ENCODE measurements around the gene FAM177B. TPM values are rescaled to one million over a fixed set of nuclear protein-coding genes. Genes with fewer than 3 reads are reported as not detected.

FAM177B gene
- total and polyA plus RNA-seq, 2 donors from 2014 or later = 1.1 TPM; not detected in 1

DNA sequence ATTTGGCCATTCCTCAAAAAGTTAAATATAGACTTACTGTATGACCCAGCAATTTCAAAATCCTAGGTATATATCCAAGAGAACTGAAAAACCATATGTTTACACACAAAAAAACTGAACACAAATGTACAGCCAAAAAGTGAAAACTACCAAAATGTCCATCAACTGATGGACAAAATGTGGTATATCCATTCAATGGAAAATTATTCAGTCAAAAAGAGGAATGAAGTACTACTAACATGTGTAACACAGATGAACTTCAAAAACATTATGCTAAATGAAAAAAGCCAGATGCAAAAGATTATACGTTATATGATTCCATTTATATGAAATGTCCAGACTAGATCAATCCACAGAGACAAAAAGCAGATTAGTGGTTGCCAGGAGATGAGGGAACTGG, 32.7 kb upstream of the FAM177B start:
- no peak for DNase-seq
- no peak overlapping the region for H3K9ac ChIP-seq (ENCODE audit: low read length in 3 of 3)
- H3K27me3 ChIP-seq (ENCODE audit: control insufficient read depth, insufficient read depth, low read length) = no peaks in the 10 kb centered on the region
- FAIRE-seq = no peak
- H3K27ac ChIP-seq (ENCODE audit: low read depth in 2 of 2, low read length in 2 of 2) = no peak overlapping the region
- no peak overlapping the region for H3K4me3 ChIP-seq (ENCODE audit: low read length in 3 of 3)
- H3K36me3 ChIP-seq (ENCODE audit: control insufficient read depth in 2 of 3, insufficient read depth in 3 of 3, low read length in 3 of 3) = peaks cover 0 to 3% (median 0%) of the 10 kb centered on the region in 3 donors
- no peaks in the 10 kb centered on the region for H3K9me3 ChIP-seq (ENCODE audit: control insufficient read depth in 2 of 3, insufficient read depth in 1 of 3, low read length in 3 of 3)
- intact Hi-C loops (cut with DNase I) = no loop called here
- H3K4me1 ChIP-seq (ENCODE audit: control insufficient read depth in 2 of 3, insufficient read depth in 2 of 3, low read depth in 1 of 3, low read length in 3 of 3) = no peaks in the 10 kb centered on the region
- TF ChIP-seq, protein P1, sequence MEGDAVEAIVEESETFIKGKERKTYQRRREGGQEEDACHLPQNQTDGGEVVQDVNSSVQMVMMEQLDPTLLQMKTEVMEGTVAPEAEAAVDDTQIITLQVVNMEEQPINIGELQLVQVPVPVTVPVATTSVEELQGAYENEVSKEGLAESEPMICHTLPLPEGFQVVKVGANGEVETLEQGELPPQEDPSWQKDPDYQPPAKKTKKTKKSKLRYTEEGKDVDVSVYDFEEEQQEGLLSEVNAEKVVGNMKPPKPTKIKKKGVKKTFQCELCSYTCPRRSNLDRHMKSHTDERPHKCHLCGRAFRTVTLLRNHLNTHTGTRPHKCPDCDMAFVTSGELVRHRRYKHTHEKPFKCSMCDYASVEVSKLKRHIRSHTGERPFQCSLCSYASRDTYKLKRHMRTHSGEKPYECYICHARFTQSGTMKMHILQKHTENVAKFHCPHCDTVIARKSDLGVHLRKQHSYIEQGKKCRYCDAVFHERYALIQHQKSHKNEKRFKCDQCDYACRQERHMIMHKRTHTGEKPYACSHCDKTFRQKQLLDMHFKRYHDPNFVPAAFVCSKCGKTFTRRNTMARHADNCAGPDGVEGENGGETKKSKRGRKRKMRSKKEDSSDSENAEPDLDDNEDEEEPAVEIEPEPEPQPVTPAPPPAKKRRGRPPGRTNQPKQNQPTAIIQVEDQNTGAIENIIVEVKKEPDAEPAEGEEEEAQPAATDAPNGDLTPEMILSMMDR (IDR thresholded peaks at IDR 0.05; ENCODE audit: borderline replicate concordance, extremely low read depth, insufficient read depth) = no peak

DNA sequence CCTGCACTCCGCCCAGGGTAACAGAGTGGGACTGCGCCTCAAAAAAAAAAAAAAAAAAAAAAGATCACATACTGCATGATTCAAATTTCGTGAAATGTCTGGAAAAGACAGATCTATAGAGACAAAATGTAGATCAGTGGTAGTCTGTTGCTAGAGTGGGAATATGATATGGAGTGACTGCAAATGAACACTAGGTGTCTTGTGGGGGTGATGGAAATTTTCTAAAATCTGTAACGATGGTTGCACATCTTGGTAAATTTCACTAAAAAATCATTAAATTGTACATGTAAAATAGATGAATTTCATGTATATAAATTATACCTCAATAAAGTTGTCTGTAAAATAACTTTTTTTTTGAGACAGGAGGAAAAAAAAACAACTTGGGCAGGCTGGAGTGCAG, 30.2 kb upstream of the FAM177B start:
- FAIRE-seq (no peak), DNase-seq (no peak)
- Histone ChIP-seq H3K36me3 (ENCODE audit: control insufficient read depth in 2 of 3, insufficient read depth in 3 of 3, low read length in 3 of 3) (peaks cover 0 to 3% (median 0%) of the 10 kb centered on the region in 3 donors), H3K4me1 (ENCODE audit: control insufficient read depth in 2 of 3, insufficient read depth in 2 of 3, low read depth in 1 of 3, low read length in 3 of 3) (peaks cover 0 to 3% (median 0%) of the 10 kb centered on the region in 3 donors), H3K27me3 (ENCODE audit: control insufficient read depth, insufficient read depth, low read length) (no peaks in the 10 kb centered on the region), H3K4me3 (ENCODE audit: low read length in 3 of 3) (no peak overlapping the region), H3K9ac (ENCODE audit: low read length in 3 of 3) (no peak overlapping the region), H3K9me3 (ENCODE audit: control insufficient read depth in 2 of 3, insufficient read depth in 1 of 3, low read length in 3 of 3) (no peaks in the 10 kb centered on the region), H3K27ac (ENCODE audit: low read depth in 2 of 2, low read length in 2 of 2) (no peak overlapping the region)
- TF ChIP-seq, protein P1 (IDR thresholded peaks at IDR 0.05; ENCODE audit: borderline replicate concordance, extremely low read depth, insufficient read depth) = no peak
- intact Hi-C loops (cut with DNase I) = no loop called here

GRCh38 chr1:222709700-222710153, 27.3 kb upstream of the FAM177B start:
- no peak for FAIRE-seq
- no peak overlapping the region for H3K27ac ChIP-seq (ENCODE audit: low read depth in 2 of 2, low read length in 2 of 2)
- TF ChIP-seq, protein P1 (IDR thresholded peaks at IDR 0.05; ENCODE audit: borderline replicate concordance, extremely low read depth, insufficient read depth) = no peak
- H3K36me3 ChIP-seq (ENCODE audit: control insufficient read depth in 2 of 3, insufficient read depth in 3 of 3, low read length in 3 of 3) = no peaks in the 10 kb centered on the region
- H3K4me1 ChIP-seq (ENCODE audit: control insufficient read depth in 2 of 3, insufficient read depth in 2 of 3, low read depth in 1 of 3, low read length in 3 of 3) = peaks cover 0 to 3% (median 2%) of the 10 kb centered on the region in 3 donors
- H3K27me3 ChIP-seq (ENCODE audit: control insufficient read depth, insufficient read depth, low read length) = no peaks in the 10 kb centered on the region
- DNase-seq = no peak
- H3K4me3 ChIP-seq (ENCODE audit: low read length in 3 of 3) = no peak overlapping the region
- intact Hi-C loops (cut with DNase I) = no loop called here
- no peak overlapping the region for H3K9ac ChIP-seq (ENCODE audit: low read length in 3 of 3)
- H3K9me3 ChIP-seq (ENCODE audit: control insufficient read depth in 2 of 3, insufficient read depth in 1 of 3, low read length in 3 of 3) = no peaks in the 10 kb centered on the region
